Astrocyte (in vitro differentiated cells and primary cell): Measurements from ENCODE around the gene DCUN1D1. TPM values are rescaled to one million over a fixed set of nuclear protein-coding genes. Genes with fewer than 3 reads are reported as not detected.

Experiments used
- DNase-seq: peaks from one replicate; pipeline ENCODE4 v3.0.0-alpha.2; 2010; ENCODE audit warnings: low read depth
- FAIRE-seq: peaks from 2 replicates; lab custom pipeline; 2011; peaks lifted over from hg19 to GRCh38; lab: Jason Lieb, UNC
- H2AFZ ChIP-seq: 2 replicates; pipeline ENCODE4 v1.6.0; 2012; ENCODE audit warnings: low read depth, low read length, inconsistent platforms
- H3K27ac ChIP-seq: 2 replicates; pipeline ENCODE4 v1.5.1; 2011; ENCODE audit warnings: low read depth, low read length, inconsistent platforms
- H3K27me3 ChIP-seq: 2 replicates; pipeline ENCODE4 v1.6.0; 2011; ENCODE audit warnings: low read length, inconsistent platforms; ENCODE audit not compliant: insufficient read depth
- H3K36me3 ChIP-seq: 2 replicates; pipeline ENCODE4 v1.5.1; 2011; ENCODE audit warnings: low read length, inconsistent platforms; ENCODE audit not compliant: insufficient read depth
- H3K4me1 ChIP-seq: 2 replicates; pipeline ENCODE4 v1.5.1; 2011; ENCODE audit warnings: low read length, inconsistent platforms; ENCODE audit not compliant: insufficient read depth
- H3K4me2 ChIP-seq: 2 replicates; pipeline ENCODE4 v1.6.0; 2012; ENCODE audit warnings: low read length, inconsistent platforms
- H3K4me3 ChIP-seq: 2 replicates; pipeline ENCODE4 v1.5.1; 2011; ENCODE audit warnings: low read depth, mild to moderate bottlenecking, low read length, inconsistent platforms; ENCODE audit not compliant: insufficient read depth
- H3K79me2 ChIP-seq: 2 replicates; pipeline ENCODE4 v1.6.0; 2012; ENCODE audit warnings: mild to moderate bottlenecking, low read length, inconsistent platforms; ENCODE audit not compliant: insufficient read depth
- H3K9ac ChIP-seq: 2 replicates; pipeline ENCODE4 v1.6.0; 2012; ENCODE audit warnings: mild to moderate bottlenecking, low read length, inconsistent platforms
- H3K9me3 ChIP-seq: 2 replicates; pipeline ENCODE4 v1.5.1; 2012; ENCODE audit warnings: low read depth, mild to moderate bottlenecking, low read length, inconsistent platforms; ENCODE audit not compliant: insufficient read depth
- H4K20me1 ChIP-seq: 2 replicates; pipeline ENCODE4 v1.6.0; 2012; ENCODE audit warnings: low read length, inconsistent platforms; ENCODE audit not compliant: insufficient read depth
- H3K27ac Mint-ChIP-seq: one replicate; pipeline ENCODE4 v1.8.0; 2021; ENCODE audit warnings: mild to moderate bottlenecking, mixed read lengths; ENCODE audit not compliant: unreplicated experiment
- H3K27me3 Mint-ChIP-seq: one replicate; pipeline ENCODE4 v1.8.0; 2021; ENCODE audit warnings: low read depth, mixed read lengths; ENCODE audit not compliant: unreplicated experiment
- H3K36me3 Mint-ChIP-seq: one replicate; pipeline ENCODE4 v1.8.0; 2021; ENCODE audit warnings: low read depth, mixed read lengths; ENCODE audit not compliant: unreplicated experiment
- H3K4me1 Mint-ChIP-seq: one replicate; pipeline ENCODE4 v1.8.0; 2021; ENCODE audit warnings: low read depth, mixed read lengths; ENCODE audit not compliant: unreplicated experiment
- H3K4me3 Mint-ChIP-seq: one replicate; pipeline ENCODE4 v1.8.0; 2021; ENCODE audit warnings: mild to moderate bottlenecking, moderate library complexity, mixed read lengths; ENCODE audit not compliant: unreplicated experiment
- H3K9me3 Mint-ChIP-seq: one replicate; pipeline ENCODE4 v1.8.0; 2021; ENCODE audit warnings: mild to moderate bottlenecking, mixed read lengths; ENCODE audit not compliant: unreplicated experiment
- EZH2 ChIP-seq: IDR thresholded peaks from 2 replicates; pipeline ENCODE4 v1.6.1; 2012; ENCODE audit warnings: mild to moderate bottlenecking, low read length, inconsistent platforms; ENCODE audit not compliant: insufficient read depth
- total RNA-seq: library from RNA; stranded (reverse); gene quantifications from 2 replicates; pipeline ENCODE4 v1.2.1, GENCODE V29; 2021
- TF ChIP-seq, protein P1 (sequence below): IDR thresholded peaks from 2 replicates; pipeline ENCODE4 v1.5.1; 2011; ENCODE audit warnings: low read depth, mild to moderate bottlenecking, inconsistent platforms, low read length, moderate library complexity; ENCODE audit not compliant: insufficient read depth

Gene DCUN1D1
- total RNA-seq, 1 donor from 2014 or later: 50.2 TPM

DNA sequence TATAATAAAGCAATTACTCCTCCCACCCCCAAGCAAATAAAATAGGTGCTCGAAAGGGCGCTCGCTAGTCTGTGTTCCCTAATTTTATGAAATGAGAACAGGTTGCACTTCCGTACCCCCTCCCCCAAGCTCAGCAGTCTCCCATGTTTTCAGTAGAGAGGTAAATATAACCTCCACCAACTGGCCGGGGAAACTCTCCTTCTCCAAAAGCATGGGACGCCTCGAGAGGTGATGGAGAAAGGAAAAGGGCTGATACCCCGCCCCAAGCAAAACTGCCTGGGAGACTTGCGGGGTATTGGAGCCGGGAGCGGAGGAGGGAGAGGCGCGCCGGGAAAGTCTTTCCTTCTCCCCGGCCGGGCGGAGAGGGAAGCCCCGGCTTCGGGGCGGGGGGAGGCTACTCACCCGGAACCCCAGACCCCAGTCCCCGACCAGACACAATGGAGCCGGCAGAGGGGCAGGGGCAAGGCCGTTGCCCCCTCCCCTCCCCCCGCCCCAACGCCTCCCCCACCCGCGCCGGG lies 605 bp downstream of the DCUN1D1 start:
- no peak for FAIRE-seq
- peaks cover 12% of the 10 kb centered on the region for H3K4me1 ChIP-seq

DNA sequence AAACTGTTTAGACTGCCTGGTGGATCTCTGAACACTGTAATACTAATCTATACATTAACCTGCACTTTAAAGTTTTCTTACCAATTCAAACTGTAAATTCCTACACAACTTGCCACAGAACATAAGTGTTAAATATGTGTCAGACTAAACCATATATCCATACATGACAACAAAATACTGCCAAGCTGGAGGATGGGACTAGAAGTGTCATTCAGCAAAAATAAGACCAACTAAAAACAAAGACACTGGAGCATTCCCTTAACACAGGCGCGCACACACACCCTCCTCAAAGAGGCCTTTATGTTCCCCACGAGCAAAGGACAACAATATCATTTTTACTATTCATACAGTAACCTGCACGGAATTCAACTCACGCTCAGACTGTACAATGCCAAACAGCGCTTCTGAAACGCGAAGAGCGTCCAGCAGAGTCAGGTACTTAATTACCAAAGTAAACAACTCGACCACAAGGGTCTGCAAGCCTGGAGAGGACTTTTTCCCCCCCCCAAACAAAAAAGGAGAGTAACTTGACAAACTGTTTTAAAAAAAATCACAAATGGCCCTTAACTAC lies 1.1 kb downstream of the DCUN1D1 start:
- peak overlapping the region; percentile 89 for H3K9ac ChIP-seq
- H3K27me3 ChIP-seq: no peaks in the 10 kb centered on the region
- no peaks in the 10 kb centered on the region for H3K9me3 ChIP-seq
- FAIRE-seq (no peak), DNase-seq (peak; percentile 6)
- Mint-ChIP-seq H3K27me3 (no peaks in the 10 kb centered on the region), H3K4me1 (peaks cover 8% of the 10 kb centered on the region), H3K27ac (peak overlapping the region; percentile 79), H3K36me3 (no peaks in the 10 kb centered on the region), H3K9me3 (no peaks in the 10 kb centered on the region), H3K4me3 (peak overlapping the region; percentile 96)
- H3K27ac ChIP-seq: peak overlapping the region; percentile 61
- H3K36me3 ChIP-seq: no peaks in the 10 kb centered on the region
- H3K4me1 ChIP-seq: peaks cover 12% of the 10 kb centered on the region
- TF ChIP-seq, protein P1, sequence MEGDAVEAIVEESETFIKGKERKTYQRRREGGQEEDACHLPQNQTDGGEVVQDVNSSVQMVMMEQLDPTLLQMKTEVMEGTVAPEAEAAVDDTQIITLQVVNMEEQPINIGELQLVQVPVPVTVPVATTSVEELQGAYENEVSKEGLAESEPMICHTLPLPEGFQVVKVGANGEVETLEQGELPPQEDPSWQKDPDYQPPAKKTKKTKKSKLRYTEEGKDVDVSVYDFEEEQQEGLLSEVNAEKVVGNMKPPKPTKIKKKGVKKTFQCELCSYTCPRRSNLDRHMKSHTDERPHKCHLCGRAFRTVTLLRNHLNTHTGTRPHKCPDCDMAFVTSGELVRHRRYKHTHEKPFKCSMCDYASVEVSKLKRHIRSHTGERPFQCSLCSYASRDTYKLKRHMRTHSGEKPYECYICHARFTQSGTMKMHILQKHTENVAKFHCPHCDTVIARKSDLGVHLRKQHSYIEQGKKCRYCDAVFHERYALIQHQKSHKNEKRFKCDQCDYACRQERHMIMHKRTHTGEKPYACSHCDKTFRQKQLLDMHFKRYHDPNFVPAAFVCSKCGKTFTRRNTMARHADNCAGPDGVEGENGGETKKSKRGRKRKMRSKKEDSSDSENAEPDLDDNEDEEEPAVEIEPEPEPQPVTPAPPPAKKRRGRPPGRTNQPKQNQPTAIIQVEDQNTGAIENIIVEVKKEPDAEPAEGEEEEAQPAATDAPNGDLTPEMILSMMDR: no peak
- no peak for TF ChIP-seq EZH2
- H3K4me2 ChIP-seq: peak overlapping the region; percentile 98
- peaks cover 57% of the 10 kb centered on the region for H3K79me2 ChIP-seq
- H4K20me1 ChIP-seq: peaks cover 36% of the 10 kb centered on the region
- peak overlapping the region; percentile 89 for H3K4me3 ChIP-seq
- H2AFZ ChIP-seq: peak overlapping the region; percentile 68

More for the DNA sequence above, 605 bp downstream of the DCUN1D1 start:
- no peak for DNase-seq
- Histone ChIP-seq H2AFZ (peak overlapping the region; percentile 68), H3K27me3 (no peaks in the 10 kb centered on the region), H3K9me3 (no peaks in the 10 kb centered on the region), H3K9ac (peak overlapping the region; percentile 89), H3K79me2 (peaks cover 51% of the 10 kb centered on the region), H3K36me3 (no peaks in the 10 kb centered on the region), H3K4me3 (peak overlapping the region; percentile 89), H3K4me2 (peak overlapping the region; percentile 98), H3K27ac (peak overlapping the region; percentile 61), H4K20me1 (peaks cover 36% of the 10 kb centered on the region)
- Mint-ChIP-seq H3K4me1 (peaks cover 8% of the 10 kb centered on the region), H3K4me3 (peak overlapping the region; percentile 96), H3K9me3 (no peaks in the 10 kb centered on the region), H3K27ac (peak overlapping the region; percentile 79), H3K36me3 (no peaks in the 10 kb centered on the region), H3K27me3 (no peaks in the 10 kb centered on the region)
- TF ChIP-seq, protein P1: no peak
- TF ChIP-seq EZH2: no peak

DNA sequence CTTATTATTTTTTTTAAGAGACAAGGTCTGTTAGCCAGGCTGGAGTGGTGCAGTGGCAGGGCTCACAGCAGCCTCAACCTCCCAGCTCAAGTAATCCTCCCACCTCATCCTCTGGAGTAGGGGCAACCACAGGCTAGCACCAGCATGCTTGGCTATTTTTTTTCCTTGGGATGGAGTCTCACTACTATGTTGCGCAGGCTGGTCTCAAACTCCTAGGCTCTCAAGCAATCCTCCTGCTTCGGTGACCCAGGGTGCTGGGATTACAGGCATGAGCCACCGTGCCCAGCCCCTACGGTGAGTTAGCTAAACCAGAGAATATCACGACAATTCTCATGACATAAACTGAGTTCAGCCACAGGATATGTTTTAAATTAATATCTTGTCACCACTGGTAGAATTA lies 2.0 kb downstream of the DCUN1D1 start:
- FAIRE-seq (no peak), DNase-seq (no peak)
- Histone ChIP-seq H3K4me3 (no peak overlapping the region), H4K20me1 (peaks cover 36% of the 10 kb centered on the region), H3K4me1 (peaks cover 12% of the 10 kb centered on the region), H3K9ac (peak overlapping the region; percentile 89), H2AFZ (no peak overlapping the region), H3K27ac (no peak overlapping the region), H3K27me3 (no peaks in the 10 kb centered on the region), H3K4me2 (peak overlapping the region; percentile 98), H3K79me2 (peaks cover 64% of the 10 kb centered on the region), H3K9me3 (no peaks in the 10 kb centered on the region), H3K36me3 (no peaks in the 10 kb centered on the region)
- H3K27ac Mint-ChIP-seq: no peak overlapping the region
- H3K27me3 Mint-ChIP-seq: no peaks in the 10 kb centered on the region
- peaks cover 8% of the 10 kb centered on the region for H3K4me1 Mint-ChIP-seq
- no peaks in the 10 kb centered on the region for H3K36me3 Mint-ChIP-seq
- TF ChIP-seq EZH2: no peak
- TF ChIP-seq, protein P1: no peak
- H3K9me3 Mint-ChIP-seq: no peaks in the 10 kb centered on the region
- peak overlapping the region; percentile 96 for H3K4me3 Mint-ChIP-seq
